Measurements from ENCODE around the gene ZNF831. TPM values are rescaled to one million over a fixed set of nuclear protein-coding genes. Genes with fewer than 3 reads are reported as not detected.

Gene ZNF831
- total and polyA plus RNA-seq, 9 donors, result 0.05 to 0.36 (median 0.15) TPM; not detected in 1

GRCh38 chr20:59157064-59157463 lies 6.6 kb upstream of the ZNF831 start:
- Histone ChIP-seq H3K36me3 (no peaks in the 10 kb centered on the region), H3K9me3 (no peaks in the 10 kb centered on the region), H3K4me1 (ENCODE audit: insufficient read depth) (no peaks in the 10 kb centered on the region), H3K27ac (no peak overlapping the region), H3K4me3 (no peak overlapping the region), H3K27me3 (no peaks in the 10 kb centered on the region)
- no peak for TF ChIP-seq EP300 (IDR thresholded peaks at IDR 0.05)
- no peak for TF ChIP-seq CTCF (IDR thresholded peaks at IDR 0.05)
- TF ChIP-seq POLR2A (IDR thresholded peaks at IDR 0.05), result no peak
- 15 to 38% (median 21%) methylated on average over 6 of the region's 6 CpGs for WGBS, 3 donors
- intact Hi-C loops (cut with DNase I), result loop anchor here in 1 of 4 donors (10.0 kb wide), 1 partner anchor 58 kb away; no protein-coding TSS in a partner anchor
- no peak for DNase-seq

GRCh38 chr20:59157531-59157930 lies 6.1 kb upstream of the ZNF831 start:
- H3K27me3 ChIP-seq, result no peaks in the 10 kb centered on the region
- intact Hi-C loops (cut with DNase I), result loop anchor here in 1 of 4 donors (10.0 kb wide), 1 partner anchor 57 kb away; no protein-coding TSS in a partner anchor
- H3K4me3 ChIP-seq, result no peak overlapping the region
- TF ChIP-seq CTCF (IDR thresholded peaks at IDR 0.05) (no peak), EP300 (IDR thresholded peaks at IDR 0.05) (no peak), POLR2A (IDR thresholded peaks at IDR 0.05) (no peak)
- H3K27ac ChIP-seq, result no peak overlapping the region
- H3K9me3 ChIP-seq, result no peaks in the 10 kb centered on the region
- DNase-seq, result no peak
- H3K36me3 ChIP-seq, result no peaks in the 10 kb centered on the region
- H3K4me1 ChIP-seq (ENCODE audit: insufficient read depth), result no peaks in the 10 kb centered on the region

GRCh38 chr20:59157961-59158541 lies 5.6 kb upstream of the ZNF831 start:
- intact Hi-C loops (cut with DNase I), result loop anchor here in 1 of 4 donors (10.0 kb wide), 1 partner anchor 57 kb away; no protein-coding TSS in a partner anchor
- Histone ChIP-seq H3K27me3 (no peaks in the 10 kb centered on the region), H3K27ac (no peak overlapping the region), H3K36me3 (no peaks in the 10 kb centered on the region), H3K9me3 (no peaks in the 10 kb centered on the region), H3K4me3 (no peak overlapping the region), H3K4me1 (ENCODE audit: insufficient read depth) (no peaks in the 10 kb centered on the region)
- no peak for TF ChIP-seq CTCF (IDR thresholded peaks at IDR 0.05)
- no peak for TF ChIP-seq EP300 (IDR thresholded peaks at IDR 0.05)
- no peak for TF ChIP-seq POLR2A (IDR thresholded peaks at IDR 0.05)
- 55 to 70% (median 56%) methylated on average over 12 of the region's 12 CpGs for WGBS, 3 donors
- DNase-seq, result no peak

GRCh38 chr20:59158673-59159072 lies 4.9 kb upstream of the ZNF831 start:
- intact Hi-C loops (cut with DNase I), result loop anchor here in 1 of 4 donors (10.0 kb wide), 1 partner anchor 56 kb away; no protein-coding TSS in a partner anchor
- no peaks in the 10 kb centered on the region for H3K27me3 ChIP-seq

More at GRCh38 chr20:59158673-59159072, 4.9 kb upstream of the ZNF831 start:
- WGBS, 3 donors, result 82 to 88% (median 83%) methylated on average over 6 of the region's 6 CpGs
- no peak overlapping the region for H3K4me3 ChIP-seq
- no peaks in the 10 kb centered on the region for H3K36me3 ChIP-seq
- TF ChIP-seq CTCF (IDR thresholded peaks at IDR 0.05), result no peak
- no peak for TF ChIP-seq EP300 (IDR thresholded peaks at IDR 0.05)
- TF ChIP-seq POLR2A (IDR thresholded peaks at IDR 0.05), result no peak
- H3K9me3 ChIP-seq, result no peaks in the 10 kb centered on the region
- H3K27ac ChIP-seq, result no peak overlapping the region
- DNase-seq, result no peak
- H3K4me1 ChIP-seq (ENCODE audit: insufficient read depth), result no peaks in the 10 kb centered on the region

Measured in ovary (tissue), 9 donors.